ENCODE results near the gene CSNK1A1.
"Not testable (repeated sequence)": the region's sequence is repeated elsewhere in the genome, so short reads cannot be mapped to it uniquely, and the experiment has no call there.

Gene CSNK1A1

DNA sequence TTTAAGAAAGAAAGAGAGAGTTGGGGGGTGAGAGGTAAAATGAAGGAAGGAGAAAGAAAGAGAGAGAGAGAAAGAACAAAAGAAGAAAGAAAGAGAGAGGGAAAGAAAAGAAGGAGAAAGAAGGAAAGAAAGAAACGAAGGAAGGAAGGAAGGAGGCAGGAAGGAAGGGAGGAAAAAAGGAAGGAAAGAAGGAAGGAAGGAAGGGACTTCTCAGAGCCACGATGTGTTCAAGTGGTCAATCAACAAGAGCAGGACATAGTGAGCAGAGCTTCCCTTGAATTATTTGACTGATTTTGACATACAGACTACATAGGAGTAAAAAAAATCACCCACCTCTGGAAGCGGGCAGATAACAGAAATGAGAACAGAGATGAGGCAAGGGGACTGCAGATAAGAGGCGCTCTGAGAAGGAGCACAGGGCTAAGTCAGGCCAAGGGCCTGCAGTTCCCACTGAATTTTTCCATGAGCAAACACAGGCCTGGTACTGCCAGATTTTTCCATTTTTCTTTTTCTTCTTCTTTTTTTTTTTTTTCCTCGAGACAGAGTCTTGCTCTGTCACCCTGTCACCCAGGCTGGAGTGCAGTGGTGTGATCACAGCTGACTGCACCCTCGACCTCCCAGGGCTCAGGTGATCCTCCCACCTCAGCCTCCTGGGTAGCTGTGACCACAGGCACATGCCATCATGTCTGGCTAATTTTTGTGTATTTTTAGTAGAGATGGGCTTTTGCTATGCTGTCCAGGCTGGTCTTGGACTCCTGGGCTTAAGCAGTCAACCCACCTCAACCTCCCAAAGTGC lies 94.4 kb downstream of the CSNK1A1 start:
- no peak for DNase-seq (ENCODE audit: low spot score)

DNA sequence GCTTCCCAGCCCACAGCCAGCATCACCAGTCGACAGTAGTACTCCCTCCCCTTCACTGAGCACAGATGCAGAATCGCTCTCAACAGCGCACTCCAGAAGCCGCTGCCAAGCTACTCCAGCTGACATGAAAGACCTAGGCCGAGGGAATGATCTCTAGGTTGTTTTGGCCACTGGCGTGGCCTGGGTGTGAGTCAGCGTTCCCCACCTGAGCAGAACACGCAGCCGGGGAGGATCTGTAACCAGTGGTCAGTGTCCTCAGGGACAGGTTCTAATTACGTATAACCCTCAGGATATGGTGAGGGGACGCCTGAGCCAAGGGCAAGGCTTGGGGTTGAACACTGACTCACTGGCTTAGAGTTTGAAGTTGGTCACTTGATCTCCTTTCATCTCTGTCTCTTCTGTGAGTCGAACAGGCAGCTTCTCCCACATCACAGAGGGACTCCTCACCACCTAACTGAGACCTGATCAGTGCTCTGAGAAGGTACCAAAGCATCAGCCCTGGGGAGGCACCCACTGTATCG lies 95.3 kb downstream of the CSNK1A1 start:
- no peak for DNase-seq (ENCODE audit: low spot score)

DNA sequence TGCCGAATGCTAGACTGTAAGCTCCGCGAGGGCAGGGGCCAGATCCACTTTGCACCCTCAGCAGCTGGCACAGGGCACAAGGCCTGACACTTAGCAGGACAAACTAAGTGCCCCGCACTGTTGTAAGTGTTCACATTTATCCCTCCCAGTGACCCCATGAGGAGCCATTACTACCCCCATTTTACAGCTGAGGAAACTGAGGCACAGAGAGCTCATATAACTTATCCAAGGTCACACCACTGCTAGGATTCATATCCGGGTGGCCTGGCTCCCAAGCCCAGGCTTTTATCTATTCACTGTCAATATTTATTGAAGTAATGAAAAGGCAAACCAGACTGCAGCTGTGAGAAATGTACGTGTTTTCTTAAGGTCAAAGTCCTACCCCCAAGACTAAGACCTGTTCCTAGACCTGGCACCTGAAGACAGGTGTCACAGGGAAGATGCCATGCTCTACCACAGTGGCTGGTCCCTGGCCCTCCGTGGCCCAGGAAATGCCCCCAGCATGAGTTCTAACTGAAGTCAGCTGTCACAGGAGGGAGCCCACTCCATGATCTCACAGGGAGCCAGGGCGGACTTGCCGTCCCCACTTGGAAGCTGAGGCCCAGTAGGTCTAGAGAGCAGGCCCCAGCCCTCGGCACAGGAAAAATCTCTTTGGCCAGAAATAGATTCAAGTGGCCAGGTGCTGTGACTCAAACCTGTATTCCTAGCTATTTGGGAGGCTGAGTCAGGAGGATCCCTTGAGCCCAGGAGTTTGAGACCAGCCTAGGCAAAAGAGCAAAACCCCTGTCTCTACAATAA lies 97.4 kb downstream of the CSNK1A1 start:
- DNase-seq (ENCODE audit: low spot score): no peak

DNA sequence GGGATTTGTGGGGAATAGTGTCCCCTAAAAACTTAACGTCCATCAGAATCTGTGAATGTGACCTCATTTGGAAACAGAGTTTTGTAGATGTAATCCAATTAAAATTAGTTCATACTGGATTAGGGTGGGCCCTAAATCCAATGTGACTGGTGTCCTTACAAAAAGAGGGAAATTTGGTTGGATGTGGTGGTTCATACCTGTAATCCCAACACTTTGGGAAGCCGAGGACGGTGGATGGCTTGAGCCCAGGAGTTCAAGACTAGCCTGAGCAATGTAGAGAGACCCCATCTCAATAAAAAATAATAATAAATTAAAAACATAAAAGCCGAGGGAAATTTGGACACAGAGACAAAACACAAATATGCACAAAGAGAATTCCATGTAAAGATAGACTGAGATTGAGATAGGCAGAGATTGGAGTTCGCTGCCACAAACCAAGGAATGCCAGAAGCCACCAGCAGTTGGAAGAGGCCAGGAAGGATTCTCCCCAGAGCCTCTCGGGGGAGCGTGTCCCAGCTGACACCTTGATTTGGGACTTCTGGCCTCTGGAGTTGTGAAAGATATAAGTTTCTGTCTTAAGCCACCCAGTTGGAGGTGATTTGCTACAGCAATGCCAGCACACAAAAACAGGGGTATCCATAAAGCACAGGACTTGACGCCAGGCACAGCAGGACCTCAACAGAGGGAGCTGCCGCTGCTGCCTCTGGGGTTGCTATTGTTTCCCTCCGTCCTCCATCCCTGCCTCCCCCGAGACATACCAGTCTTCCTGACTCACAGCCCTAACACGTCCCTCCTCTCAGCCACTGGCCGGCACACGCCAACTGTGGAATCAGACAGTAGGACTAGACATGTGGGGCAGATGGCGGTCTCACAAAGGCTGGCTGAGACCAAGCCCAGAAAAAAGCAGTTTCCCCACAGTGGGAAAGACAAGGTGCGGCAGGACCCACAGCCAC lies 98.3 kb downstream of the CSNK1A1 start:
- no peak for DNase-seq (ENCODE audit: low spot score)

DNA sequence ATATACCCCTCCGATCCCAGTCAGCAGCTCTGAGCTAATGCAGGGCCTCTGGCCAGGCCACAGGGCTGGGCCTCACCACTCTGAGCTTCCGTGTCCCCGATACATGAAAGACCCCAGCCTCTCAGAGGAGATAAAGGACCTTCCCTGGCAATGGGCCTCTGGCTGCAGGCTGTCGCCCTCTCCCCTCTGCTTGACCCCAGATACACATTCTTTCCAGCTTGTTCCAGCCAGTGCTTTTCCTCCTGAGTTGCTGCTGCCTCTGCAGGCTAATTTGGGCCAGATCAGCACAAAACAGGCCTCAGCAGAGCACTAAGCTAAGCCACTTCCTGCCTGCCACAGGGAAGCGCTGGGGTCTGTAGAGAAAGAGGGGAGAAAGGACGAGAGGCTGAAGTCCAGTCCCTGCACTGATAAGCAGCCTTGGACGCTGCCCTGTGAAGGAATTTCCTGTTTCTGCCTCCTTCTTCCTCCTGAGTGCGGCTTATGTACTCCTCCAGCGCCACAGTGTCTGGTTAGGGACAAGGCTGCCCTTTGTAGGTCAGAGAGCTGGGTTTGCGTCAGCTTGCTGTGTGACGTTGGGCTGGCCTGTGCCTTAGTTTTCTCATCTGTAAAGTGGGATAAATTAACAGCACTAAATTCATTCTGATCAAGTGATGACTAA lies 99.1 kb downstream of the CSNK1A1 start:
- no peak for DNase-seq (ENCODE audit: low spot score)

DNA sequence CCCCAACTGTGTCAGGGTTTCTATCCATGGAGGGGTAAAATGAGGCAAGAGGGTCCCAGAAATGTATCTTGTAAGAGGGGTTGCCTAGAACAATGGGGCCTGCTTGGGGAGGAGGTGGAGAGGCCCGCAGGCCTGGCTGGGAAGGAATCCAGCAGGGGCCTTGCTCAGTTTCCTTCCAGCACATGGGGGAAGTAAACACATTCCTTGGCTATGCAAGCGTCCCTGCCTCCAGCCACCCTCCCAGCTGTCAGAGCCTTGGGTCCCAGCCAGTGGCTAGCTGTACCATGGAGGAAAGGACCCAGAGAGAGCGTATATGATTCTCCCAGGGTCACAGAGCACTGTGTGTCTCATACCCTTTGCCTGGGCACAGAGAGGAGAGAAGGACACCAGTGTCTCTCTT lies 101.0 kb downstream of the CSNK1A1 start:
- DNase-seq (ENCODE audit: low spot score): no peak

DNA sequence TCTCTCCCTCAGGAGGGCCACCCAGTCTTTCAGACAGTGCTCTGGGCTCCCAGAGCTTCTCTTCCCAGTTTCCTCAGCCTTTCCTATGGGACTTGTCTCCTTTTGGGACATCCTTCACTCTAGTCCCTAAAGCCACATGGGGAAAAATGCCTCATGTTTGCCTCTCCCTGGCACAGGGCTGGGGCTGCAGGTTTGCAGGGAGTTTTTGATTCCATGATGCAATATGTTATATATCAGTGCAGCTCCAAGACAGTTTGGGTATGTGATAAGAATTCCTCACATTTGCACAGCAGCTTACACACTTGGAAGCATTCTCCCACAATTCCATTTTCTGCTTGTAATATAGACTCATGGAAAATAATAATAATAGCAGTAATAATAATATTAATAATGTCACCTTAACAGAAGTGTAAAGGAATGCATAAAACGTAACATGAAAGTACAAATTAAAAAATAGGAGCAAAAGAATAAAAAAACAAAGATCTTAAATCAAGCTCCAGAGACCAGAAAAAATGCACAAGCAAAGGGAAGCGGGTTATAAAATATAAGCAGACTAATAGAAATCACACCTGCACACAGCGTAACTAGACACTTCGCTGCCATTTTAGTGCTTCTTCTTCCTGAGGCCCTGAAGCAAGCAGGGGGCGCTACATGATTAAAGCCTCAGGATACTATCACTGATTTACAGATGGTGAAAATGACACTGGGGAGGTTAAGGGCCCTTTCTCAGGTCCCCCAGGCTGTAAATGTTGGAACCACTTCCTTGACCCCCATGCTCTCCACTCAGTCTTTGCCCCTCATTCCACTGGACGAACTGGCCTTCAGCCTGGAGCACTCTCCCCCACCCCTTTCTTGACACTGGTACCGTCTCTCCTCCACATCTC lies 102.2 kb downstream of the CSNK1A1 start:
- no peak for DNase-seq (ENCODE audit: low spot score)

DNA sequence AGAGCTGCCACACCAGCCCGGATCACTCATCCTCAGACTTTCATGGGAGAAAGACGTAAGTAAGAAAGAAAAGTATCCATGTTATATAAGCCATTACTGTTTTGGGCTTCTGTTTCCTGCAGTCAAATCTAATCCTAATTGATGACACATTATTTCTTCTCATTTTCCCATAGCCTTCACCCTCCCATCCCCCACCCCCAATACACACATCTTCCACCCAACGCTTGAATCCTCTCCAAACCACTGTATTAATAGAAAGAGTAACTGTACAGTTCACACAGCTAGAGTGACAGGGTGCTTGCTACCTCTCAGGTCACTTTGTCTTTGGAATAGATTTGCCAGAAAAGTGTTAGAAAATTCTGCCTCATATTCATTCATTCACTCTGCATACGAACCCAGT lies 102.8 kb downstream of the CSNK1A1 start:
- no peak for DNase-seq (ENCODE audit: low spot score)

DNA sequence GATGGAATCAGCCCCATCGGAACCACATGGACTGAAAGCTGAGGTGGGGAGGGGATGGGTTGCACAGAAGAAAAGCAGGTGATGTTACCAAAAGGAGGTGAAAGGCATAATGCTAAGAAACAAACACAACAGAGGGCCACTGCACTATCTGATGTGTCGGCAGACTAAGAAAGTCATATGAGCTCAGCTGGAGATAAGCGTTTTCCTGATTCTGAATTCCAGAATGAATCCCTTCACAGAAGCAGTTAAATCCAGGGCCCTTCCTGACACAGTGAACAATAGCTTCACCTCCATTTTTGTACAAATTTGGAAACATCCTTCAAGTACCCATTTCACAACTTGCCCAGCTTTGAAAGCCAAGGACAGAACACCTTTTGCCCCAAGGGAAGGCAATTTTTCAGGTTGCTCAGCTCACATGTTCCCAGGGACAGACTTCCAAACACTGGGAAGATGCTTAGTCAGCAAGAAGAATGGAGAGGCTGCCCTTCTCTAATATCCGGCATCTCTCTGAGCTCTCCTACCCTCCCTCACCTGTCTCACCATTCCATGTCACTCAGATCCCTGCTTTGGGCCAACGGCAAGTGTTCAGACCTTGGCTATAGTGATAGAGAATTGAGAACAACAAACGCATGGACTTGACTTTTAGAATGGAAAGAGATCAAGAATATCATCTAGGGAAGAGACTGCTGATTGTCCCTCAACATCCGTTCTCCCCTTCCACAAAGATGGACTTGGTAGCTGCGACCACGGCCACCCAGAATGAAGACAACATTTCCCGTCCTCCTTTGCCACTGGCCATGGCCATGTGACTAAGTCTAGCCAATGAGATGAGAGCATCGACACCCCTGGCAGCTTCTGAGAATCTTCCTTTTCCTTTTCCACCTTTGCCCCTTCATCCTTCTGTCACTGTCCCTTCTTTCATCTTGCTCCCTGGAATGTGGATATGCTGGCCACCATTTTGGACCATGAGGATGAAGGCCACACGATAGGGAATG lies 103.6 kb downstream of the CSNK1A1 start:
- no peak for DNase-seq (ENCODE audit: low spot score)

DNA sequence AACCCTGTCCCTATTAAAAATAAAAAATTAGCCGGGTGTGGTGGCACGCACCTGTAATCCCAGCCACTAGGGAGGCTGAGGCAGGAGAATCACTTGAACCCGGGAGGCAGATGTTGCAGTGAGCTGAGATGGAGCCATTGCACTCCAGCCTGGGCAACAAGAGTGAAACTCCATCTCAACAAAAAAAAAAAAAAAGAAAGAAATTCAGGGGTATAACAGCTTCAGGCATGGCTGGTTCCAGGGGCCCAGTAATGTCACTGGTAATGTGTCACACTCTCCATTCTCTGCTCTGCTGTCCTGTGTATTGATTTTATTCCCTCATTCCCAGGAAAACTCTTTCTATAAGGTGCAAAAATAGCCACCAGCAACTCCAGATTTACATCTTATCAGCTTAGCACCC lies 104.4 kb downstream of the CSNK1A1 start:
- not testable (repeated sequence) for DNase-seq (ENCODE audit: low spot score)

DNA sequence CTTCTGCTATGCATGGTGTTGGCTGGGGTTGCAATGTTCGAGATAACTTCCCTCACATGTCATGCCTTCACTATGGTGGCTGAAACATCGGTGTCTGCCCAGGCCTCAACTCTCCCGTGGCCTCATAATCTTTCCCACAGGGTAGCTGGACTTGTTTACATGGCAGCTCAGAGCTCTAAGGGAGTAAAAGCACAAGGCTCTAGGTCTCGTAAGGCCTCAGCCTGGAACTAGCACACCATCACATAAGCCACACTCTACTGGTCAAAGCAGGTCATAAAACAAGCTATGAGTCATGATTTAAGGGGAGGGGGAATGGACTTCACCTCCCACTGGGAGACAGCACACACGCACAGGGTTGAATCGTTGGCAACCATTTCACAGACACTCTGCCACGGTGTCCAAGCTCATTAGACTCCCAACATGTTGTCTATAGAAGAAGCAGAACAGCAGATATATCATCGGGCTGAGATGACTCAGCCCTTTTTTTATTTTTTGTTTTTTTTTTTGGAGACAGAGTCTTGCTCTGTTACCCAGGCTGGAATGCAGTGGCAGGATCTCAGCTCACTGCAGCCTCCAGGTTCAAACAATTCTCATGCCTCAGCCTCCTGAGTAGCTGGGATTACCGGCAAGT lies 105.4 kb downstream of the CSNK1A1 start:
- no peak for DNase-seq (ENCODE audit: low spot score)

DNA sequence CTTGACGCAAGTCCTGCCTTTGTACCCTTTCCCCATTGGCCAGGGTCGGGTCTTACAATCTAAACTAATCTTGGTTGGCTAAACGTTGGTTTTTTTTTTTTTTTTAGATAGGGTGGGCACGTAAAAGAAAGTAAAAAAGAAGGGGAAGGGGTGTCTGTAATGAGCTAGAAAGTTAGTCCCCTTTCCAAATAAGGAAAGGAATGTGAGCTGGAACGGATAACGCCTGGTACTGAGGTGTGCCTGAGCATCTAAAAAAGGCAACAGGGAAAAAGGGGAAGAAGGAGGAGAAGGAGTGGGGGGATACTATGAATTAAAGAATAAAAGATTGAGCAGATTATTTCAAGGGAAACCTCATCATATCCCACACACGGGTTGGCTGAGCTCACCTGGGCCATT lies 105.9 kb downstream of the CSNK1A1 start:
- no peak for DNase-seq (ENCODE audit: low spot score)

DNA sequence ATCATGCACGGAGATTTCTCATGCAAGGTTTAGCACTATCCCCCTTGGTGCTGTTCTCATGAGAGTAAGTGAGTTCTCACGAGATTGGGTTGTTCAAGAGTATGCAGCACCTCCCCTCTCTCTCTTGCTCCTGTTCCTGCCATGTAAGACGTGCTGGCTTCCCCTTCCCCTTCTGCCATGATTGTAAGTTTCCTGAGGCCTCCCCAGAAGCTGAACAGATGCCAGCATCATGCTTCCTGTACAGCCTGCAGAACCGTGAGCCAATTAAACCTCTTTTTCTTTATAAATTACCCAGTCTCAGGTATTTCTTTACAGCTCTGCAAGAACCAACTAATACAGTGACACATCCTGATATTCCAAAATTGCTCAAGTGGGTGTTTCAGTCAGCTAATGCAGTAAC lies 106.8 kb downstream of the CSNK1A1 start:
- not testable (repeated sequence) for DNase-seq (ENCODE audit: low spot score)

DNA sequence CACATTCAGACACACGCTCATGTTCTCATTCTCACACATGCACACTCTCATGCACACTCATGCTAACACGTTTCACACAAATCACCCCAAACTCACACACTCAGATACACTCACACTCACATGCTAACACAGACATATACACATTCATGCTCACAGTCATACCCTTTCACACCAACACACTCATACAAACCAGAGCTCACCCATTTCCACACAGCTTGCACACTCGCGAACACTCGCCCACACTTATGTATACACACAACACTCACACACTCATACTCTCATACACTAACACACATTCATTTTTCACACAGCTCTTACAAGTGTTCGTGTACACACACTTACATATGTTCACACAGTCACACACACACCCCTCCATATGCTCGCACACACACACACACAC lies 108.0 kb downstream of the CSNK1A1 start:
- no peak for DNase-seq (ENCODE audit: low spot score)

DNA sequence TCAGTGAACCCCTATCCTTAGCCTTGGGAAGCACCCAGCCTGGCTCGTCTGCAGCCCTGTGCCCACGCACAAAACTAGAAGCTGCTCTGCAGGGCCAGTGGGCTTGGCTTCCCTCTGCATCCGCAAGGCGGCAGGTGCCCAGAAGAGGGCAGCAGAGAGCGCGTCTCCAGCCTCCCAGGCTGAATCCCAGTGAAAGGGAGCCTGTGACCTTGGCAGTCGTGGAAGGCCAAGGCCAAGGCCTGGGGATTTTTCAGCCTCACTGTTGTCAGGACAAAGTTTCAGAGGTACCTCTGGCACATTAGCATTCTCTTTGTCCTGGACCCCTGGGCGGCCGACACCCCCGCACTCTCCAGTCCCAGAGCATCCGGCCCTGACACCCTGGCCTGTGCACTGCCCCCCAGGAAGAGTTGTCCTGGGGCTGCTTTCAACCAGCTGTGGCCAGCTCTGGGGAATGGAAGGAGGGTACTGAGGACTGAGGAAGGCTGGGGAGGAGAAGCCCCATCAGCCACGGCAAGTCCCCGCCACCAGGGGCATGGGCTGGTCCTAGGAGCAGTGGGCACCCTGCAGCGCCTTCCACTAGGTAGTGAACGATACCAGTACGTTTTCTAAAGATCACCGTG lies 108.6 kb downstream of the CSNK1A1 start:
- DNase-seq (ENCODE audit: low spot score): peak; percentile 70
